Stimulated activated CD4-positive, alpha-beta T cell treated with anti-CD3 and anti-CD28 coated beads, Interleukin-2, amount 100 ng/mL, for 24 hours (primary cell): ENCODE results near the gene PLCH1.

Experiments
- DNase-seq, 2 donors: peaks; one replicate each; pipeline ENCODE4 v3.0.0-alpha.2; 2020

The PLCH1 gene

GRCh38 chr3:155676252-155676981 lies 68.5 kb downstream of the PLCH1 start:
- no peak for DNase-seq

GRCh38 chr3:155675094-155675493 lies 69.8 kb downstream of the PLCH1 start:
- no peak for DNase-seq

GRCh38 chr3:155673421-155673820 lies 71.5 kb downstream of the PLCH1 start:
- no peak for DNase-seq

GRCh38 chr3:155670335-155670734 lies 74.5 kb downstream of the PLCH1 start:
- no peak for DNase-seq

- DNase-seq, result no peak
Measured at GRCh38 chr3:155667988-155668387, 76.9 kb downstream of the PLCH1 start.

- no peak for DNase-seq
Measured at GRCh38 chr3:155664925-155665695, 79.8 kb downstream of the PLCH1 start.

GRCh38 chr3:155663467-155664212 lies 81.2 kb downstream of the PLCH1 start:
- no peak for DNase-seq

- DNase-seq, result no peak
Measured at GRCh38 chr3:155661760-155662159, 83.1 kb downstream of the PLCH1 start.

- no peak for DNase-seq
Measured at GRCh38 chr3:155661042-155661441, 83.8 kb downstream of the PLCH1 start.

- no peak for DNase-seq
Measured at GRCh38 chr3:155658671-155659261, 86.1 kb downstream of the PLCH1 start.

- DNase-seq, result no peak
Measured at GRCh38 chr3:155658006-155658405, 86.9 kb downstream of the PLCH1 start.

GRCh38 chr3:155657161-155657560 lies 87.7 kb downstream of the PLCH1 start:
- no peak for DNase-seq

- DNase-seq, result no peak
Measured at GRCh38 chr3:155656466-155656865, 88.4 kb downstream of the PLCH1 start.

- no peak for DNase-seq
Measured at GRCh38 chr3:155651489-155652218, 93.2 kb downstream of the PLCH1 start.

- no peak for DNase-seq
Measured at GRCh38 chr3:155648013-155648591, 96.8 kb downstream of the PLCH1 start.

GRCh38 chr3:155647206-155647605 lies 97.7 kb downstream of the PLCH1 start:
- DNase-seq, result no peak

- DNase-seq, result no peak
Measured at GRCh38 chr3:155646669-155647068, 98.2 kb downstream of the PLCH1 start.

- DNase-seq, result no peak
Measured at GRCh38 chr3:155646128-155646527, 98.7 kb downstream of the PLCH1 start.

GRCh38 chr3:155643581-155644165 lies 101.2 kb downstream of the PLCH1 start:
- no peak for DNase-seq

GRCh38 chr3:155641956-155642355 lies 102.9 kb downstream of the PLCH1 start:
- DNase-seq, result no peak

GRCh38 chr3:155640098-155640497 lies 104.8 kb downstream of the PLCH1 start:
- no peak for DNase-seq
